DMS153 treated with DMSO at 0.1 percent for 48 hours (cell line): Measurements from ENCODE around the gene ISG20.

Source experiments
- DNase-seq: peaks from one replicate; lab custom pipeline; 2025; ENCODE audit not compliant: unreplicated experiment; lab: John Stamatoyannopoulos, UW

The ISG20 gene

GRCh38 chr15:88638626-88639372, at the start of gene ISG20:
TSS of gene ISG20 (plus strand) at chr15:88639016. CDS start at chr15:88639367, 351 bp downstream.
- DNase-seq, result peak; percentile 51

GRCh38 chr15:88590759-88591158, 48.1 kb upstream of the ISG20 start:
- DNase-seq, result no peak

- DNase-seq, result no peak
Measured at GRCh38 chr15:88591384-88591783, 47.4 kb upstream of the ISG20 start.

GRCh38 chr15:88603885-88604284, 34.9 kb upstream of the ISG20 start:
- DNase-seq, result no peak

- no peak for DNase-seq
Measured at GRCh38 chr15:88604381-88605188, 34.2 kb upstream of the ISG20 start.

GRCh38 chr15:88605189-88606069, 33.4 kb upstream of the ISG20 start:
- no peak for DNase-seq

GRCh38 chr15:88606070-88606794, 32.6 kb upstream of the ISG20 start:
- DNase-seq, result no peak

- DNase-seq, result no peak
Measured at GRCh38 chr15:88607951-88608350, 30.9 kb upstream of the ISG20 start.

GRCh38 chr15:88608607-88609181, 30.1 kb upstream of the ISG20 start:
- DNase-seq, result no peak

- DNase-seq, result no peak
Measured at GRCh38 chr15:88609344-88610090, 29.3 kb upstream of the ISG20 start.

GRCh38 chr15:88610701-88611231, 28.1 kb upstream of the ISG20 start:
- no peak for DNase-seq

GRCh38 chr15:88612186-88612796, 26.5 kb upstream of the ISG20 start:
- DNase-seq, result no peak

- no peak for DNase-seq
Measured at GRCh38 chr15:88613074-88613944, 25.5 kb upstream of the ISG20 start.

GRCh38 chr15:88615303-88616107, 23.3 kb upstream of the ISG20 start:
- no peak for DNase-seq

GRCh38 chr15:88616240-88616639, 22.6 kb upstream of the ISG20 start:
- DNase-seq, result no peak

GRCh38 chr15:88617031-88617722, 21.6 kb upstream of the ISG20 start:
- no peak for DNase-seq

- no peak for DNase-seq
Measured at GRCh38 chr15:88617790-88618189, 21.0 kb upstream of the ISG20 start.
